H1 (cell line): ENCODE results near the gene CLN6. TPM values are rescaled to one million over a fixed set of nuclear protein-coding genes. Genes with fewer than 3 reads are reported as not detected.

Experiments
- HDAC2 ChIP-seq, 2 experiments: fragments of 300-600 bp in 1 of 2; sonication (generic) in 1 of 2; IDR thresholded peaks; 2 replicates each; pipeline ENCODE4 v1.6.1; 2011 to 2012; ENCODE audit warnings: low read depth in 2 of 2, low read length in 2 of 2, mild to moderate bottlenecking in 2 of 2, moderate library complexity in 2 of 2, borderline replicate concordance in 1 of 2, inconsistent platforms in 1 of 2
- polyA plus RNA-seq, 7 experiments: library from polyadenylated mRNA; depleted of rRNA in 3 of 7; stranded (reverse) in 5 of 7; unstranded in 2 of 7; fragments of >200 nt in 5 of 7; fragments of 200-250 nt in 2 of 7; gene quantifications; 1 replicate in 5 of 7; 2 replicates in 1 of 7; 4 replicates in 1 of 7; pipeline versions ENCODE4 v1.2.1 to v1.2.3, GENCODE V29; 2011 to 2013; ENCODE audit warnings: missing spikeins in 2 of 7, mixed read lengths in 2 of 7
- total RNA-seq: library from RNA; stranded (reverse); fragmentation: NEBNext Ultra II Directional; extraction: Animal tissue kit (Norgen Biotek cat#: 25700); gene quantifications from 2 replicates; pipeline ENCODE4 v1.2.1, GENCODE V29; 2021
- TF ChIP-seq, protein P1 (sequence below), 3 experiments: IDR thresholded peaks; 1 replicate in 2 of 3; 2 replicates in 1 of 3; pipeline versions ENCODE4 v1.5.1 to v1.6.1; 2011; ENCODE audit warnings: low read length in 3 of 3, mild to moderate bottlenecking in 3 of 3, inconsistent platforms in 2 of 3, low read depth in 1 of 3, moderate library complexity in 1 of 3; ENCODE audit not compliant: insufficient read depth in 1 of 3; ENCODE audit errors: control extremely low read depth in 1 of 3
- TF ChIP-seq, protein P2 (sequence below): IDR thresholded peaks from 2 replicates; pipeline ENCODE4 v1.6.1; 2012; ENCODE audit warnings: low read length, inconsistent platforms

The CLN6 gene
- total and polyA plus RNA-seq, 2 of the 8 experiments (the other 6 are each of a cell fraction or from before 2014, with no cell fraction given): 60.0 to 137 TPM

GRCh38 chr15:68209735-68210408 is 19.7 kb downstream of the CLN6 start (continued):
- TF ChIP-seq, protein P1, sequence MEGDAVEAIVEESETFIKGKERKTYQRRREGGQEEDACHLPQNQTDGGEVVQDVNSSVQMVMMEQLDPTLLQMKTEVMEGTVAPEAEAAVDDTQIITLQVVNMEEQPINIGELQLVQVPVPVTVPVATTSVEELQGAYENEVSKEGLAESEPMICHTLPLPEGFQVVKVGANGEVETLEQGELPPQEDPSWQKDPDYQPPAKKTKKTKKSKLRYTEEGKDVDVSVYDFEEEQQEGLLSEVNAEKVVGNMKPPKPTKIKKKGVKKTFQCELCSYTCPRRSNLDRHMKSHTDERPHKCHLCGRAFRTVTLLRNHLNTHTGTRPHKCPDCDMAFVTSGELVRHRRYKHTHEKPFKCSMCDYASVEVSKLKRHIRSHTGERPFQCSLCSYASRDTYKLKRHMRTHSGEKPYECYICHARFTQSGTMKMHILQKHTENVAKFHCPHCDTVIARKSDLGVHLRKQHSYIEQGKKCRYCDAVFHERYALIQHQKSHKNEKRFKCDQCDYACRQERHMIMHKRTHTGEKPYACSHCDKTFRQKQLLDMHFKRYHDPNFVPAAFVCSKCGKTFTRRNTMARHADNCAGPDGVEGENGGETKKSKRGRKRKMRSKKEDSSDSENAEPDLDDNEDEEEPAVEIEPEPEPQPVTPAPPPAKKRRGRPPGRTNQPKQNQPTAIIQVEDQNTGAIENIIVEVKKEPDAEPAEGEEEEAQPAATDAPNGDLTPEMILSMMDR (IDR thresholded peaks at IDR 0.05; ENCODE audit: control extremely low read depth in 1 of 3, insufficient read depth in 1 of 3, low read depth in 1 of 3, low read length in 3 of 3): no peak
- TF ChIP-seq, protein P2, sequence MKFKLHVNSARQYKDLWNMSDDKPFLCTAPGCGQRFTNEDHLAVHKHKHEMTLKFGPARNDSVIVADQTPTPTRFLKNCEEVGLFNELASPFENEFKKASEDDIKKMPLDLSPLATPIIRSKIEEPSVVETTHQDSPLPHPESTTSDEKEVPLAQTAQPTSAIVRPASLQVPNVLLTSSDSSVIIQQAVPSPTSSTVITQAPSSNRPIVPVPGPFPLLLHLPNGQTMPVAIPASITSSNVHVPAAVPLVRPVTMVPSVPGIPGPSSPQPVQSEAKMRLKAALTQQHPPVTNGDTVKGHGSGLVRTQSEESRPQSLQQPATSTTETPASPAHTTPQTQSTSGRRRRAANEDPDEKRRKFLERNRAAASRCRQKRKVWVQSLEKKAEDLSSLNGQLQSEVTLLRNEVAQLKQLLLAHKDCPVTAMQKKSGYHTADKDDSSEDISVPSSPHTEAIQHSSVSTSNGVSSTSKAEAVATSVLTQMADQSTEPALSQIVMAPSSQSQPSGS: no peak
- TF ChIP-seq HDAC2 (IDR thresholded peaks at IDR 0.05; ENCODE audit: borderline replicate concordance in 1 of 2, low read depth in 2 of 2, low read length in 2 of 2): no peak
